GM18870 (cell line): ENCODE data around the gene GABRB1.

Experiments
- ATAC-seq: cut with Tn5 transposase; IDR thresholded peaks from one replicate; pipeline ENCODE4 v1.9.1; 2021; ENCODE audit warnings: moderate library complexity; ENCODE audit not compliant: unreplicated experiment

GABRB1 gene

GRCh38 chr4:47110546-47111132 lies 79.3 kb downstream of the GABRB1 start:
- ATAC-seq, result no peak

GRCh38 chr4:47118192-47118929 lies 87.0 kb downstream of the GABRB1 start:
- no peak for ATAC-seq

- ATAC-seq, result no peak
Measured at GRCh38 chr4:47120783-47121182, 89.4 kb downstream of the GABRB1 start.

- ATAC-seq, result peak; percentile 96
Measured at GRCh38 chr4:47122592-47123291, 91.4 kb downstream of the GABRB1 start.

GRCh38 chr4:47128991-47129390 lies 97.6 kb downstream of the GABRB1 start:
- no peak for ATAC-seq

GRCh38 chr4:47135210-47135609 lies 103.8 kb downstream of the GABRB1 start:
- no peak for ATAC-seq

- ATAC-seq, result no peak
Measured at GRCh38 chr4:47143261-47143660, 111.9 kb downstream of the GABRB1 start.

GRCh38 chr4:47145630-47146029 lies 114.3 kb downstream of the GABRB1 start:
- peak; percentile 99 for ATAC-seq

GRCh38 chr4:47154816-47155370 lies 123.5 kb downstream of the GABRB1 start:
- no peak for ATAC-seq

GRCh38 chr4:47155919-47156318 lies 124.6 kb downstream of the GABRB1 start:
- ATAC-seq, result no peak

GRCh38 chr4:47160095-47160494 lies 128.7 kb downstream of the GABRB1 start:
- no peak for ATAC-seq

- ATAC-seq, result no peak
Measured at GRCh38 chr4:47167081-47168035, 136.0 kb downstream of the GABRB1 start.

GRCh38 chr4:47184083-47184482 lies 152.7 kb downstream of the GABRB1 start:
- ATAC-seq, result no peak

- ATAC-seq, result no peak
Measured at GRCh38 chr4:47185761-47186160, 154.4 kb downstream of the GABRB1 start.

- no peak for ATAC-seq
Measured at GRCh38 chr4:47187608-47188007, 156.2 kb downstream of the GABRB1 start.

- no peak for ATAC-seq
Measured at GRCh38 chr4:47193179-47193578, 161.8 kb downstream of the GABRB1 start.

GRCh38 chr4:47194036-47194737 lies 162.8 kb downstream of the GABRB1 start:
- no peak for ATAC-seq

- ATAC-seq, result no peak
Measured at GRCh38 chr4:47195706-47196105, 164.3 kb downstream of the GABRB1 start.

GRCh38 chr4:47198791-47199190 lies 167.4 kb downstream of the GABRB1 start:
- no peak for ATAC-seq

- ATAC-seq, result no peak
Measured at GRCh38 chr4:47203593-47203992, 172.2 kb downstream of the GABRB1 start.
